ENCODE data around the gene ORM2. TPM values are rescaled to one million over a fixed set of nuclear protein-coding genes. Genes with fewer than 3 reads are reported as not detected.
"Not testable (repeated sequence)": the region's sequence is repeated elsewhere in the genome, so short reads cannot be mapped to it uniquely, and the experiment has no call there.

Gene ORM2
- total and polyA plus RNA-seq, 9 donors: 0.33 to 0.40 (median 0.36) TPM; not detected in 6

GRCh38 chr9:114331229-114332195 lies 1.8 kb downstream of the ORM2 start:
- H3K4me1 ChIP-seq (ENCODE audit: control insufficient read depth, insufficient read depth, low read length); H3K9me3 ChIP-seq (replicated peaks; ENCODE audit: control insufficient read depth, low read depth, low read length); H3K36me3 ChIP-seq (ENCODE audit: control insufficient read depth, insufficient read depth, low read length); H3K27ac ChIP-seq (ENCODE audit: low read length); H3K4me3 ChIP-seq (ENCODE audit: low read length); H3K27me3 ChIP-seq (ENCODE audit: control insufficient read depth, insufficient read depth, low read length); DNase-seq: not testable (repeated sequence)
- 54% methylated on average over 6 of the region's 19 CpGs for WGBS (ENCODE audit: insufficient coverage)

DNA sequence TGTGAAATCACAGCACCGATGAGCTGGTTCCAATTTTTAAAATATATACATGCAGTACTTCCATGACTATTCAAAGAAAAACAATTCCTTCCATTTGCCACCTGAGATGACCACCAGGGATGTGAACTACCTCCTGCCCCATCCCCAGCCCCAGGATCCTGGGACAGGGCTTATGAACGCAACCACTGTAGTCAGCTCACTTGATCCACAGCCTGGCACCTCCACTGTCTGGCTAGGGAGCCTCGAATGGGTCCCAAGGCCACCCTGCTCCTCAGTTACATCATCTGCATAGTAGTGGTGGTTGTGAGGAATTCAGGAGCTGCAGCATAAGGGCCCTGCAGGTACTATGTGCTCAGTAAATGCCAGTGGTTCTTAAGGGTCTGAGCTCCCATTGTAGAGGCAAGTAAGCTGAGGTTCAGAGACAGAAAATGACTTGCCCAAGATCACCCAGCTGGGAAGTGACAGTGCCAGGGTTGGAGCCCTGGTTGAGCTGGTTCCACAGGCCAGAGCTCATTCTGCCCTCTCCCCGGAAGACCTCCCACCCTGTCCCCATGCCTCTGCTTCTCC lies 2.9 kb downstream of the ORM2 start:
- not testable (repeated sequence) for H3K27ac ChIP-seq (ENCODE audit: low read length); H3K4me3 ChIP-seq (ENCODE audit: low read length); H3K27me3 ChIP-seq (ENCODE audit: control insufficient read depth, insufficient read depth, low read length); H3K4me1 ChIP-seq (ENCODE audit: control insufficient read depth, insufficient read depth, low read length); H3K9me3 ChIP-seq (replicated peaks; ENCODE audit: control insufficient read depth, low read depth, low read length); H3K36me3 ChIP-seq (ENCODE audit: control insufficient read depth, insufficient read depth, low read length); DNase-seq
- WGBS (ENCODE audit: insufficient coverage): 55% methylated on average over 1 of the region's 4 CpGs

DNA sequence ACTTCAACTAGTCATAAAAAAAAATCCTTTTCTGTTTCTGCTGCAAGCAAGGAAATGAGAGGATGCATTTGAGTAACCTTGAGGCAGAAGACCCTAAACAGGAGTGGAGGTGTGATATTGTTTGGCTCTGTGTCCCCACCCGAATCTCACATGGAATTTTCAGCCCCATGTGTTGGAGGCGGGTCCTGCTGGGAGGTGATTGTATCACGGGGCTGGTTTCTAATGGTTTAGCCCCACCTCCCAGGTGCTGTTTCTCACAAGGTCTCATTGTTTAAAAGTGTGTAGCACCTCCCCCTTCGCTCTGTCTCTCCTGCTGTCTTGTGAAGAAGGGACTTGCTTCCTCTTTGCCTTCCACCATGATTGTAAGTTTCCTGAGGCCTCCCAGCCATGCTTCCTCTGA lies 4.0 kb downstream of the ORM2 start:
- not testable (repeated sequence) for H3K4me3 ChIP-seq (ENCODE audit: low read length); H3K27me3 ChIP-seq (ENCODE audit: control insufficient read depth, insufficient read depth, low read length); H3K4me1 ChIP-seq (ENCODE audit: control insufficient read depth, insufficient read depth, low read length); H3K27ac ChIP-seq (ENCODE audit: low read length); DNase-seq; H3K9me3 ChIP-seq (replicated peaks; ENCODE audit: control insufficient read depth, low read depth, low read length)
- H3K36me3 ChIP-seq (ENCODE audit: control insufficient read depth, insufficient read depth, low read length): peaks cover 20% of the 10 kb centered on the region
- no CpG with 5 or more reads among the region's 4 CpGs for WGBS (ENCODE audit: insufficient coverage)

GRCh38 chr9:114334490-114334889 lies 4.8 kb downstream of the ORM2 start:
- Histone ChIP-seq H3K4me3 (ENCODE audit: low read length) (no peak overlapping the region), H3K9me3 (replicated peaks; ENCODE audit: control insufficient read depth, low read depth, low read length) (no peaks in the 10 kb centered on the region), H3K36me3 (ENCODE audit: control insufficient read depth, insufficient read depth, low read length) (peaks cover 28% of the 10 kb centered on the region), H3K27me3 (ENCODE audit: control insufficient read depth, insufficient read depth, low read length) (no peaks in the 10 kb centered on the region), H3K27ac (ENCODE audit: low read length) (no peak overlapping the region), H3K4me1 (ENCODE audit: control insufficient read depth, insufficient read depth, low read length) (no peaks in the 10 kb centered on the region)
- no peak for DNase-seq
- WGBS (ENCODE audit: insufficient coverage): 90% methylated on average over 9 of the region's 9 CpGs

- no CpG with 5 or more reads among the region's 2 CpGs for WGBS (ENCODE audit: insufficient coverage)
- DNase-seq: no peak
- Histone ChIP-seq H3K27me3 (ENCODE audit: control insufficient read depth, insufficient read depth, low read length) (no peaks in the 10 kb centered on the region), H3K9me3 (replicated peaks; ENCODE audit: control insufficient read depth, low read depth, low read length) (no peaks in the 10 kb centered on the region), H3K4me3 (ENCODE audit: low read length) (no peak overlapping the region), H3K27ac (ENCODE audit: low read length) (no peak overlapping the region), H3K36me3 (ENCODE audit: control insufficient read depth, insufficient read depth, low read length) (peaks cover 41% of the 10 kb centered on the region), H3K4me1 (ENCODE audit: control insufficient read depth, insufficient read depth, low read length) (no peaks in the 10 kb centered on the region)
Observed at GRCh38 chr9:114335745-114336144, 6.1 kb downstream of the ORM2 start.

GRCh38 chr9:114336157-114336556 lies 6.5 kb downstream of the ORM2 start:
- no peaks in the 10 kb centered on the region for H3K9me3 ChIP-seq (replicated peaks; ENCODE audit: control insufficient read depth, low read depth, low read length)
- peaks cover 42% of the 10 kb centered on the region for H3K36me3 ChIP-seq (ENCODE audit: control insufficient read depth, insufficient read depth, low read length)
- WGBS (ENCODE audit: insufficient coverage): 78% methylated on average over 8 of the region's 10 CpGs

GRCh38 chr9:114336699-114337395 lies 7.2 kb downstream of the ORM2 start:
- Histone ChIP-seq H3K36me3 (ENCODE audit: control insufficient read depth, insufficient read depth, low read length) (peaks cover 48% of the 10 kb centered on the region), H3K4me3 (ENCODE audit: low read length) (no peak overlapping the region), H3K9me3 (replicated peaks; ENCODE audit: control insufficient read depth, low read depth, low read length) (no peaks in the 10 kb centered on the region), H3K4me1 (ENCODE audit: control insufficient read depth, insufficient read depth, low read length) (no peaks in the 10 kb centered on the region), H3K27ac (ENCODE audit: low read length) (no peak overlapping the region), H3K27me3 (ENCODE audit: control insufficient read depth, insufficient read depth, low read length) (no peaks in the 10 kb centered on the region)
- WGBS (ENCODE audit: insufficient coverage): 85% methylated on average over 15 of the region's 23 CpGs
- DNase-seq: no peak

More at GRCh38 chr9:114336157-114336556, 6.5 kb downstream of the ORM2 start:
- DNase-seq: no peak
- Histone ChIP-seq H3K4me3 (ENCODE audit: low read length) (no peak overlapping the region), H3K27ac (ENCODE audit: low read length) (no peak overlapping the region), H3K27me3 (ENCODE audit: control insufficient read depth, insufficient read depth, low read length) (no peaks in the 10 kb centered on the region), H3K4me1 (ENCODE audit: control insufficient read depth, insufficient read depth, low read length) (no peaks in the 10 kb centered on the region)

DNA sequence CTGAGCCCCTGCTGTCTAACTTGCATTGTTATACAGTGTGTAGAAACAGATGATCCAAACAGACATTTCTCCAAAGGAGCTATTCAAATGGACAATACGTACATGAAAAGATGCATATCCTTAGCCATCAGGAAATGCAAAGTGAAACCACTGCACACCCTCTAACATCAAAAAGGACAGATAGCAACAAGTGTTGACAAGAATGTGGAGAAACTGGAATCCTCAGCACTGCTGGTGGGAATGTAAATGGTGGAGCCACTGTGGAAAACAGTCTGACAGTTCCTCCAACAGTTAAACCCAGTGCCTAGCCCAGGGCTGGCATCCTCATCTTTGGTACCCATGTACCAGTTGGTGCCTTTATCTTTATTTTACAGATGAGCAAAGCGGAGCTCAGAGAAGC lies 8.5 kb downstream of the ORM2 start:
- no peaks in the 10 kb centered on the region for H3K9me3 ChIP-seq (replicated peaks; ENCODE audit: control insufficient read depth, low read depth, low read length)
- DNase-seq: no peak
- WGBS (ENCODE audit: insufficient coverage): 100% methylated on average over 1 of the region's 2 CpGs
- no peak overlapping the region for H3K27ac ChIP-seq (ENCODE audit: low read length)
- H3K4me3 ChIP-seq (ENCODE audit: low read length): no peak overlapping the region
- H3K4me1 ChIP-seq (ENCODE audit: control insufficient read depth, insufficient read depth, low read length): no peaks in the 10 kb centered on the region
- H3K27me3 ChIP-seq (ENCODE audit: control insufficient read depth, insufficient read depth, low read length): no peaks in the 10 kb centered on the region
- peaks cover 59% of the 10 kb centered on the region for H3K36me3 ChIP-seq (ENCODE audit: control insufficient read depth, insufficient read depth, low read length)

DNA sequence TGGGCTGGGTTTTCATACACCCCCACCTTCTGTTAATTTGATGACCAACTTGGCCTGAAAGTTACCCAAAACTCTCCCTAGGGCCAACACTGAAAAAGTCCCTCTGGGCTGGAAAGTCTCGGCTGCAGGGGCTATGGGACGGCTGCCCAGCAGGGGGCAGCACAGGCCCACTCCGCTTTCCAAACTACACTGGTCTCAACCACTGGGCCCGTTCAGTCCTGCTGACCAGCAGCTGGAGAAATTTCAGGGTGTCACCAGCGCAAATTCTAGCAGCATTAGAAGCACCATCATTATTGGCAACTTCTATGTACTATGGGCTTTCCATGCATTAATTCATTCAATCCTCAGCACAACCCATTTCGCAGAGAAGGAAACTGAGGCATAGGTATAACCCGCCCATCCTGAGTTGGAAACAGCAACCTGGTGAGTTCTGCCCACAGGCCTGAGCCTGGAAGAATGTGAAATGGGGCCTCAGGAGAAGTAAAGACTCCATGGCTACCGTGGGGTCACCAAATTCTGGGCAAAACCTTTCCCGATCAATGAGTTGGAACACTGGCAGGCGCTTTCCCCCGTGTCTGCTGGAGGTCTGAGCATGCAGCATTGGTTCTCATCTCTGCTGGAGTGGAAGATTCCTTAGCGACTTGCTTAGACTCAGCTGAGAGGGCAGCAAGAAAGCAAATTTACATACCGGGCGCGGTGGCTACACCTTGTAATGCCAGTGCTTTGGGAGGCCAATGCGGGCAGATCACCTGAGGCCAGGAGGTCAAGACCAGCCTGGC lies 9.7 kb downstream of the ORM2 start:
- no peaks in the 10 kb centered on the region for H3K27me3 ChIP-seq (ENCODE audit: control insufficient read depth, insufficient read depth, low read length)
- H3K4me3 ChIP-seq (ENCODE audit: low read length): no peak overlapping the region
- H3K27ac ChIP-seq (ENCODE audit: low read length): no peak overlapping the region
- no peaks in the 10 kb centered on the region for H3K9me3 ChIP-seq (replicated peaks; ENCODE audit: control insufficient read depth, low read depth, low read length)
- 76% methylated on average over 13 of the region's 16 CpGs for WGBS (ENCODE audit: insufficient coverage)
- peaks cover 70% of the 10 kb centered on the region for H3K36me3 ChIP-seq (ENCODE audit: control insufficient read depth, insufficient read depth, low read length)
- H3K4me1 ChIP-seq (ENCODE audit: control insufficient read depth, insufficient read depth, low read length): no peaks in the 10 kb centered on the region
- DNase-seq: no peak

All from muscle of leg (tissue), 11 donors.